Stimulated activated CD4-positive, alpha-beta T cell treated with anti-CD3 and anti-CD28 coated beads, Interleukin-4, amount 100 ng/mL, for 4 hours (primary cell): ENCODE results near the gene MTAP.

ENCODE experiments used
- DNase-seq, 2 experiments: peaks; one replicate each; pipeline ENCODE4 v3.0.0-alpha.2; 2020

Gene MTAP

GRCh38 chr9:21802418-21803000, at the start of gene MTAP:
MTAP (plus strand) TSS chr9:21802636; CDS start chr9:21802749, 113 bp downstream.
- DNase-seq, result peak; percentile 72 to 76

GRCh38 chr9:21753523-21753922, 48.9 kb upstream of the MTAP start:
- DNase-seq, result no peak

- DNase-seq, result no peak
These were observed 47.7 kb upstream of the MTAP start for GRCh38 chr9:21754741-21755140.

- no peak for DNase-seq
These were observed 43.9 kb upstream of the MTAP start for GRCh38 chr9:21758540-21758939.

DNA sequence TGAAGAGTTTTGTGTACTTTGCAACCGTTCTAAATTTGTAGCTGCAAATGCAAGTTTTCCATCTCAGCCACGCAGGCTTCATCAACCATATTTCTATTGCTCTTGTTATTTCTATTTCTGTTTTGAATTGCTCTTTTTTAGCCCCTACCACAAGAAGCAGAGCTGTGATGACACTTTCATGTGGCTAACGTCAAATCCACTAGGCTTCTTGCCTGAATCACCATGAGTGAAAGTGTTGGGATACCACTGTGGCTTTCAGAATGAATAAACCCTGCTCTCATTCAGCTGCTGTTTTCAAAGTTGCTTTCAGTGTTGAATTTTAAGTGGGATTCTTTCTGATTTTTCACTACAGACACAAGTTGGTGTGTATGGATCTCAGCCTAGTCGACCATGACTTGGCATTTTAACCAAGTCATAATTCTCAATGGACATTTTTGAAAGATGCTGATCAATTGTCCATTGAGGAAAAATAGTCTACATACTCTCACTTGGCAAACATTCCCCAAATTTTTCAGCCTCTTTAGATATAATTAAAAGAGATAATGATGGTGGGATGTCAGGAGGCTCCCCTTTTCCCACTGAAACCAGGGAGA, 41.0 kb upstream of the MTAP start:
- DNase-seq, result no peak

DNA sequence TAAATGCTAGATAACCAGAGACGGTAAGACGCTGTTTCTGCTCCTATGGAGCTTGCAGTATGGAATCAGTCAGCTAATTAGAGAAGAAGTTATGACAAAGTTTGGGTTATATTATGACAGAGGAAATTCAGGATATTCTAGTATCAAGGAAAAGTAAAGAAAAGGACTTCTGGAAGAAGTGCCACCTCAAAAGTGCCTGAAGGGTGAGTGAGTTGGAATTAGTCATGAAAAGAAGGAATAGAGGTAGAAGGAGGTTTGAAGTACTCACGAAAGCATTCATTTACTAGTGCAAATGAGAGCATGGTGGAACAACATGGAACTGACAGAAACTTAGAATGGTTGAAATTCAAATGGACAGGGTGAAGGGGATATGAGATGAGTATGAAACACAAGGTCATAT, 40.4 kb upstream of the MTAP start:
- DNase-seq, result no peak

DNA sequence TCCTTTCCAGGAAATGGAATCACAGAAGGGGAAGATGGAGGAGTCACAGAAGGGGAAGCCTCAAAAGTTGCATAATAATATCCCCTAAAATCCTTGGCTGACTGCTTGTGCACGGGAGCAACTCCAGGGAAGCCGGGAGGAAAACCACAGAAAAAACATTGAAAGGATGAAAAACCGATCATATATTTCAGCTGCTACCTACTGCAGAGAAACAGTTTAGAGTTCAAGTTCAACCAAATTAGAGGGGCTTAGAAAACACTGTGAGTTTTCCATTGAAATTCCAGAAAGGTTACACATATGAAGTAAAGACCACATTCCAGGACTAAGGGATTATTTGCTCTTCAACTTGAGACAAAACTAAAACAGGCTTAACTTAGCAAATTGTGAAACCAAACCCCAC, 37.6 kb upstream of the MTAP start:
- no peak for DNase-seq

GRCh38 chr9:21766096-21766495, 36.3 kb upstream of the MTAP start:
- DNase-seq, result no peak

DNA sequence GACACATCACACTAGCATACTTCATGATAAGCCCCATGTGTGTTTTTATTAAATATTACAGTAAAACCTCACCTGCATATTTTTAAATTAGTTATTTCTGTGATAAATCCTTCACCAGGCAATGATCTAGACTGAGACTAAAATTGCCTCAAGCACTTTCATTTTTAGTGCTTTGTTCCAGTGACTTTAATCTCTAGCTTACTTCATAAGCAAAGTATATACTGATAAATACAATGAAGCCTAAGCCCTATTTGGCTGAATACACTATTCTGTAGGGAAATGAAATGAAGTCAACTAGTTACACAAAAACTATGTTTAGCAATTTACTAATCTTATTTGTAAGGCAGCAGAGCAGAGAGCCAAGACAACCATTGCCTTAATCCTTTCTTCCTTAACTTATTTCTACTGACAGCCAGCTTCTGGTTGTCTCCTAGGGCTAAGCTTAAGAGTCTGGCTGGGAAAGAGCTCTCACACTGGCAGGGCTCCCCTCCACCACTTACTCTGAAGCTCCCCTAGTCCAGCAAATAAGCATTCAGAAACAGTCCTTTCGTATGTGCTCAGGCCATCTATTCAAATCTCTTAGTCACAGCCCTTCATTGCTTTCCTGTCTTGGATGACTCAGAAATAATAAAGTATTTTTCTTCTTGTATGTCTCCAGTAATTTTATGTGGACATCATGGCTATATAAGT, 31.4 kb upstream of the MTAP start:
- no peak for DNase-seq

GRCh38 chr9:21777701-21778100, 24.7 kb upstream of the MTAP start:
- no peak for DNase-seq

- no peak for DNase-seq
These were observed 24.1 kb upstream of the MTAP start for GRCh38 chr9:21778304-21778703.

DNA sequence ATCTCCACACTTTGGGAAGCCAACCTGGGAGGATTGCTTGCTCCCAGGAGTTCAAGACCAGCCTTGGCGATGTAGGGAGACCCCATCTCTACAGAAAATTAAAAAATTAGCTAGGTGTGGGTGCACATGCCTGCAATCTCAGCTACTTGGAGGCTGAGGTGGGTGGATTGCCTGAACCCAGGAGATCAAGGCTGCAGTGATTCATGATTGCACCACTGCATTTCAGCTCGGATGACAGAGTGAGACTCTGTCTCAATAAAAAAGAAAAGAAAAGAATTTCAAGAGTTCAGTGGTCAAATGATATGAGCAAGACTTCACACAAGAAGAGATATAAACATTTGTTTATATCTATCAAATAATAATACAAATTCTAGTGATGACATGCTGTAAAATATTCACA, 23.0 kb upstream of the MTAP start:
- no peak for DNase-seq

- no peak for DNase-seq
These were observed 20.8 kb upstream of the MTAP start for GRCh38 chr9:21781656-21782055.

DNA sequence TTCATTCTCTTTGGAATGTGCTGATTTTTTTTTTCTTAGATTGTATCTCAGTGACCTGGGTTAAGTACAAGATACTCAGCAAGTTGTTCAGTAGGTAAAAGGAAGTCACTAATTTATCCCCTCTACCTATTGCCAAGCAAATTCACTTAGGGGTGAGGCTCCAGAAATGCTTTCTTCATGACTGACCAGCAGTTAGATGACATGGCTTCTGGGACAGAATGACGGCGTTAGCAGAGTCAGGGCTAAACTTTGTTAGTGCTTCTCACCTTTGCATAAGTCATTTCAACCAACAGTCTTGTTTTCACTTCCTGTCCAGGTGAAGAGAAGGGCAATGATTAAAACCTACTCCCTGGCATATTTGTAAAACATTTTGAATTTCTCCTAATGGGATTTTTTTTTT, 20.2 kb upstream of the MTAP start:
- DNase-seq, result no peak

DNA sequence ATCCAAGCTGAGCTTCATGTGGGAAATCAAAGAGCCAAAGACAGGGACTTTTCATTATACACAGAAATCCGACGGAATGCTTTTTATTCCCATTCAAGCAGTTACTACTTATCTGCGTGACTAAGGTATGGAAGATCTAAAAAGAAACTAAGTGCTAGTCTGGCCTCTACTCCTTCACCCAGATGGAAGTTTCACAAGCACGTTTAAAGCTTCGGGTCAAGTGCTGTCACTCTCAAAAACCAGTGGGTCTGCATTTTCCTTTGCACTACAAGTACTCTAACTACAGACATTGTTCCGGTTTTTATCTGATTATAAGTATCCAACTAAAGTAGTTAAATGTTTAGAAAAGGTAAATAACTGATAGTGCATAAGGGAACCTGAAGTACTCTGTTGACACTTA, 13.7 kb upstream of the MTAP start:
- no peak for DNase-seq

DNA sequence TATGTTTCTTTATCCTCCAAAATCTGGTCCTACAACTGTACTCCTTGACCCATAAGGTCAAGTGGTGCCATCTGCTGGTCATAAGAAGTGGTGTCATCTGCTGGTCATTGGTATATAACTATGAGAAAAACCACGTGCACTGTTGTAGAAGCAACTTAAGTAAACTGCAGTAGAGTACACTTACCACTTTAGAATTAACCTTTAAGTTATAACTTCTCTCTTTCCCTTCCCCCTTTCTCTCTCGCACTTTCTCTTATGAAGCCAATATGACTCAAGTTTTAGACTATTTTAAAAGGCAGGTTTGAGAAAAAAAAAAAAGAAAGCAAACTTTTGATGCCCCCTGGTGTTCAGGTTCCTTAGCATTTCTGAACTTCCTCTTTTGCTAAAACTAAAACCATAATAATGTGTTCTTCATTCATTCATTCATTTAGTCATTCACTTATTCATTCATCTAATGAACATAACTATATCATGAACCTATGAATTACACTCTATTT, 12.8 kb upstream of the MTAP start:
- DNase-seq, result peak in 1 of 2 experiments; percentile 48

DNA sequence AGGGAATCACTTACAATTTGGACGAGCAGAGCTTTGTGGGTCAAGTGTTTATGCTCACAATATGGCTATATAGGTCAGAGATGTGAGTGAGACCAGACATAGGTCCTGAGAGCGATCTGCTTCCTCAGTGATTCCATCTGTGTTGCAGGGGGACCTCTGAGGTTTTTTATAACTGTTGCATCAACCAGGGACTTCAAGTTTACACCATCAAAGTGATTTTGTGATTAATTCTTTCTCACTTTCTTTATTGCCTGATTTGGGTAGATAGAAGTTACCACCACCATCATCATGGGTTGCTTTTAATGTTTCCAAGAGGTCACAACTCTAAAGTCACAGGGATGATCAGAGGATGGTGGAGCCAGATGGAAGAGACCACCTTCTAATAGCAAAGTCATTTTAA, 7.0 kb upstream of the MTAP start:
- no peak for DNase-seq

DNA sequence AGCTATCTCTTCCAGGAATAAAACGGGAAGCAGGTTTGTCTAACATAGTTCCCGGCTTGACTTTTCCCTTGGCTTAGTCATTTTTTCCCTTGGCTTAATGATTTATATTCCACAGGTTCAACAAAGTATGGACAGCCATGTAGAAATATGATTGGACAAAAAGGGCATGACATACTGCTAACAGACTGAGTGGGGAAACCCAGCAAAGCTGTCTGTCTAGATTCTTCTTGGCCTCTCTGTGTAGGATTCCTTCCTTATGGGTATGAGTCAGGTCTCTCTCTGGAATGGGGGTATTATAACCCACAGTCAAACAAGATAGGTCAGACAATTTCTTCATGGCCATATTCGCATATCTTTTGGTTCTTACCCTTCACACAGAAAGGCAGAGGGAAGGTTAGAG, 5.7 kb upstream of the MTAP start:
- no peak for DNase-seq

DNA sequence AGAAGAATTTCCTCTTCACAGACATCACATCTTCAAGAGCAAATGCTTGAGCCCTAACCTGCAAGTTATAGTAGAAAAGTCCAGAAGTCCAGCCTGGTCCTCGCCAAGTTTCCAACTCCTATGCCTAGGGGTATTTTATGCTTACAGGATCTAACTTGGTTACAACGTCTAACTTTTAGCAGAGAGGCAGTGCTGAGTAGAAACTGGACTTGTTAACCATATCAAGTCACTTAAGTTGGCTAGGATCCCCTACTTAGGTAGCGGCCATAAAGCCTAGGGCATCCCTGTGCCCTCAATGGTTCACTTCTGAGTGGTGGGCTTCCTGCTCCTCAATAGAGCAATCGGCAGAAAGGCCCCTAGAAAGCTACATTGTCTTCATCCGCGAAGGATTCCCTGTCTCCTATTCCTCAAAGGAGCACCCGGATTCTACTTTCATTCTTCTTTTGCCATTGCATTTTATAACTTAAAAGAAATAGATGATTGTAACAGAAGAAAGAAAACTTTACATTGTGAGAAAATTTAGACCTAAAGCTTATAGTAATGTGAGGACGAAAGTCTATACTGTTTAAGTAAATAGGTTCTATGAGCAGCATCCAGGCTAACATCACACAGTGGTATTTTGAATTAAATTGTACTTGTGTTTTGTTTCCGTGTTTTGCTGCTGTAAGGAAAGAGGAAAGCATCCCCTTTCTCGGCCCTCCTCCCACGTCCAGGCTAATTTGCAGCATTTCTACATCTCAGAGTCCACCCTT, 1.3 kb upstream of the MTAP start:
- DNase-seq, result no peak

DNA sequence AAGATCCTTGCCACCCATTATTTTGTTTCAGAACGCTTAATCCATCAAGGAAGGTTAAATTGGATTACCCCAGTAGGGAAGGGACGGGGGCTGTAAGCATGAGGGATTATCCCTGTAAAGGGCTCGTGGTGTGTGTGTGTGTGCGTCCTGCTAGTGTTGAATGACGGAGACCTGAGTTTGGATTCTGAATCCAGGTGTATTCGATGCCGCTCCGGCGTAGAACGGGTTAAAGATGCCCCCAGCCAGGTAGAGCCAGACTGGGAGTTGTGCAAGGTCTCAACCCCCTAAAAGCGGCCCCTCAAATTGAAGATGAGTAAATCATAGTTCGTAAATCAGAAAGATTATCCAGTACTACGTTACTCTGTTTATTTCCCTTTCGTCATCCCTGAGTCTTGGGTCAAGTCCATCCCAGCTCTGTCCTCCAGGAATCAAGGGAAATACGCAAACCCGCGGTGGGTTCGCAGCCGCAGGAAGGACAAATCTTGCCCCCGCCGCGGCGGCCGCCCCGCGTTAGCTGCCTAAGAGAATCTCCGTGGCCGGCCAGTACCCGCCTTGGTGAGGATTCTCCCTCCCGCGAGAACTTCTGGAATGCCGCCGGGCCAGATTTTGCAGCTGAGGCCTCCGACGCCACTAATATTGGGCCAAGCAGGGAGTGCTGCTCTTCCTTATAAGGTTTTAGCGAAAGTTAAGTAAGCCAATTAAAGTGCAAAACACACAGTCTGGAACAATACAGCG, 586 bp upstream of the MTAP start:
- DNase-seq, result peak in 1 of 2 experiments; percentile 18

GRCh38 chr9:21803649-21804048, 1.2 kb downstream of the MTAP start:
- no peak for DNase-seq

DNA sequence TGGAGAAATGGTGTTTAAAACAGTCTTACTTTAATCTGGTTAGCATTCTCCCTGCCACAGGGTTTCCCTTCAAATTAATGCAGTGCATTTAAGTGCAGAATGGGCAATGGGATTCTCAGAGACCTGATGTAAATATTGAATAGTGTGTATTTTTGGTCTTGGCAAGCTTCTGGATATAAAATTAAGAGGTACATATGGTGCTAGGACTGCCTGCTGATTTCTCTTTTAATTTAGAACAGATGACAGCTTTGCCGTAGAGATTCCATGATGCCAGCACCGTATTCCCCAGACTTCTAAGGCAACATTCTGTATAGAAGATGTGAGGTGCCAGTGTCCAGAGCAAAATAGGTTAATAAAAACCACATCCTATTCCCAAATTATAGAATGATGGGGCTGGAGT, 1.9 kb downstream of the MTAP start:
- DNase-seq, result no peak

GRCh38 chr9:21804791-21805190, 2.4 kb downstream of the MTAP start:
- DNase-seq, result no peak
